Tibial nerve (tissue), 4 donors: ENCODE results near the gene CDC42EP5. TPM values are rescaled to one million over a fixed set of nuclear protein-coding genes. Genes with fewer than 3 reads are reported as not detected.
"Not testable (repeated sequence)": the region's sequence is repeated elsewhere in the genome, so short reads cannot be mapped to it uniquely, and the experiment has no call there.

Source experiments
- DNase-seq, 2 donors: peaks; one replicate each; pipeline ENCODE4 v3.0.0-alpha.2; 2019; ENCODE audit warnings: low spot score in 2 of 2
- H3K27ac ChIP-seq, 4 donors: fragments of 200-600 bp; sonication (generic) in 3 of 4; one replicate each; pipeline ENCODE4 v1.5.1; 2017 to 2019; ENCODE audit warnings: mild to moderate bottlenecking in 1 of 4
- H3K27me3 ChIP-seq, 2 donors: fragments of 200-600 bp; sonication (generic) in 1 of 2; one replicate each; pipeline versions ENCODE4 v1.5.1 to v1.6.0; 2017 to 2019
- H3K36me3 ChIP-seq, 3 donors: fragments of 200-600 bp; sonication (generic); one replicate each; pipeline ENCODE4 v1.5.1; 2018 to 2019
- H3K4me1 ChIP-seq, 4 donors: fragments of 200-600 bp; sonication (generic) in 3 of 4; one replicate each; pipeline ENCODE4 v1.5.1; 2017 to 2019
- H3K4me3 ChIP-seq, 4 donors: fragments of 200-600 bp; sonication (generic) in 3 of 4; one replicate each; pipeline ENCODE4 v1.5.1; 2017 to 2019; ENCODE audit warnings: mild to moderate bottlenecking in 1 of 4, moderate library complexity in 1 of 4
- H3K9me3 ChIP-seq, 4 donors: fragments of 200-600 bp; sonication (generic) in 3 of 4; one replicate each; pipeline ENCODE4 v1.5.1; 2017 to 2019
- EP300 ChIP-seq, 2 donors: sonication (generic); formaldehyde crosslinking; IDR thresholded peaks; one replicate each; pipeline ENCODE4 v1.6.1; 2017; ENCODE audit warnings: antibody characterized with exemption in 2 of 2, mild to moderate bottlenecking in 1 of 2
- POLR2A ChIP-seq, 2 donors: fragments of 450-650 bp; IDR thresholded peaks; one replicate each; pipeline ENCODE4 v1.6.1; 2017; ENCODE audit warnings: antibody characterized with exemption in 2 of 2, mild to moderate bottlenecking in 2 of 2, moderate library complexity in 2 of 2
- WGBS, 2 donors: methylation state at CpG; one replicate each; pipeline ENCODE4 v1.1.5; 2018; 5-methylcytosine and 5-hydroxymethylcytosine counted together
- total RNA-seq, 4 donors: library from RNA; depleted of rRNA; stranded (reverse); fragments of >200 nt; gene quantifications; one replicate each; pipeline ENCODE4 v1.1.0, GENCODE V29; 2016
- TF ChIP-seq, protein P1 (sequence below), 5 experiments: fragments of 200-600 bp in 3 of 5; fragments of 450-650 bp in 2 of 5; sonication (generic) in 3 of 5; IDR thresholded peaks; one replicate each; pipeline ENCODE4 v1.5.1; 2016 to 2019; ENCODE audit warnings: antibody characterized with exemption in 5 of 5, mild to moderate bottlenecking in 3 of 5, moderate library complexity in 2 of 5

The CDC42EP5 gene
- total RNA-seq, 4 donors from 2014 or later = 38.9 to 62.2 (median 50.2) TPM

DNA sequence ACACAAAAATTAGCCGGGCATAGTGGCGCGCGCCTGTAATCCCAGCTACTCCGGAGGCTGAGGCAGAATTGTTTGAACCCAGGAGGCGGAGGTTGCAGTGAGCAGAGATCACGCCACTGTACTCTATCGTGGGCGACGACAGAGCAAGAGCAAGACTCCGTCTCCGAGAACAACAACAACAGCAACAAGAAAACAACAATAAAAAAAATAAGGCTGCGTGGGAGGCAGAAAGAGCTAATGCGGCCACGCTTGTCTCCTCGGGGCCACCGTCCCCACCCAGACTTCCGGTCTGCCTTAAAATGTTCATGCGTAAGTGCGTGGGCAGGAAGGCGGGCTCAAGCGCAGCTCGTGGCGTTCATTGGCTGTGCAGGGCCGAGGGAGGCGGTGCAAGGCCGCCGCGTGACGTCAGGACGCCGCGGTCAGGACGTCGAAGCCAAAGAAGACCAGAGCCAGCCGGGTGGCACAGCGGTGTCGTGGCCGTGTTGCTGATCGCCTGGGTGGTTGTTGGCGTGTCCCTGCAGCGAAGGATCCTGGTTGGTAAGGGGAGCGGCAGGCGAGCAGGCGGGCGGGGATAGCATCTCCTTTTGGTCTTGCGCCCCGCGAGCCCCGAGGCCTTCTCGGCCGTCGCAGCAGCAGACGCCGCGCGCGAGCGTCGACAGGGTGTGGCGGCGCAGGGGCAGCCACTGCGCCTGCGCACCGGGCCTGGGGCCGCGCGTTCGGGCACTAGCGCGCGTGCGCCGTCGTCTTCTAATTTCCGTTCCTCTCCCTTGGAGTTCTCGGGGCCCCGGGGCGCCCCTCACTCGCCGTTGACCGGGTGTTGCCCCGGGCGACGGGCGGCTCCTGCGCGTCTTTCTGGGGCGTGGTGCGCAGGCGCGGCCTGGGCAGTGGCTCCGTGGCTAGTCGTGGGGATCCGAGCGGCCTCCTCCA, 24.1 kb downstream of the CDC42EP5 start, which contains the start of gene LENG8:
Gene LENG8, plus strand, starts transcription at position 426 of the 927 bp plus-strand sequence. CDS start 2,146 bp downstream, outside the sequence.
- H3K9me3 ChIP-seq = no peaks in the 10 kb centered on the region
- WGBS, 2 donors = 0 to 1% methylated on average over 45 to 76 of the region's 96 CpGs
- H3K27me3 ChIP-seq = no peaks in the 10 kb centered on the region
- H3K4me1 ChIP-seq = peaks cover 0 to 68% (median 29%) of the 10 kb centered on the region in 4 donors
- peak within 1 kb of the TSS; percentile 63 to 96 (median 75) for H3K4me3 ChIP-seq
- peak; percentile 95 for DNase-seq
- peak within 1 kb of the TSS; percentile 77 to 98 (median 94) for H3K27ac ChIP-seq
- TF ChIP-seq, protein P1, sequence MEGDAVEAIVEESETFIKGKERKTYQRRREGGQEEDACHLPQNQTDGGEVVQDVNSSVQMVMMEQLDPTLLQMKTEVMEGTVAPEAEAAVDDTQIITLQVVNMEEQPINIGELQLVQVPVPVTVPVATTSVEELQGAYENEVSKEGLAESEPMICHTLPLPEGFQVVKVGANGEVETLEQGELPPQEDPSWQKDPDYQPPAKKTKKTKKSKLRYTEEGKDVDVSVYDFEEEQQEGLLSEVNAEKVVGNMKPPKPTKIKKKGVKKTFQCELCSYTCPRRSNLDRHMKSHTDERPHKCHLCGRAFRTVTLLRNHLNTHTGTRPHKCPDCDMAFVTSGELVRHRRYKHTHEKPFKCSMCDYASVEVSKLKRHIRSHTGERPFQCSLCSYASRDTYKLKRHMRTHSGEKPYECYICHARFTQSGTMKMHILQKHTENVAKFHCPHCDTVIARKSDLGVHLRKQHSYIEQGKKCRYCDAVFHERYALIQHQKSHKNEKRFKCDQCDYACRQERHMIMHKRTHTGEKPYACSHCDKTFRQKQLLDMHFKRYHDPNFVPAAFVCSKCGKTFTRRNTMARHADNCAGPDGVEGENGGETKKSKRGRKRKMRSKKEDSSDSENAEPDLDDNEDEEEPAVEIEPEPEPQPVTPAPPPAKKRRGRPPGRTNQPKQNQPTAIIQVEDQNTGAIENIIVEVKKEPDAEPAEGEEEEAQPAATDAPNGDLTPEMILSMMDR (IDR thresholded peaks at IDR 0.05) = peak in 2 of 5 experiments; percentile 47 to 48
- TF ChIP-seq POLR2A (IDR thresholded peaks at IDR 0.05) = peak; percentile 86 to 97
- TF ChIP-seq EP300 (IDR thresholded peaks at IDR 0.05) = peak; percentile 86 to 99
- peaks cover 3 to 50% (median 22%) of the 10 kb centered on the region in 3 donors for H3K36me3 ChIP-seq

- Histone ChIP-seq H3K27me3 (no peaks in the 10 kb centered on the region), H3K4me3 (peak overlapping the region; percentile 63 to 96 (median 75)), H3K27ac (peak overlapping the region; percentile 77 to 98 (median 94)), H3K4me1 (peaks cover 0 to 60% (median 29%) of the 10 kb centered on the region in 4 donors), H3K9me3 (no peaks in the 10 kb centered on the region), H3K36me3 (peaks cover under 1 to 49% (median 20%) of the 10 kb centered on the region in 3 donors)
- 0 to 1% methylated on average over 34 of the region's 34 CpGs for WGBS, 2 donors
- TF ChIP-seq, protein P1 (IDR thresholded peaks at IDR 0.05) = peak in 1 of 5 experiments; percentile 15
- TF ChIP-seq POLR2A (IDR thresholded peaks at IDR 0.05) = no peak
- TF ChIP-seq EP300 (IDR thresholded peaks at IDR 0.05) = no peak
- DNase-seq = peak; percentile 33 to 57
Observed at GRCh38 chr19:54448040-54448773, 24.9 kb downstream of the CDC42EP5 start.

GRCh38 chr19:54446349-54446748, 26.7 kb downstream of the CDC42EP5 start:
- H3K27me3 ChIP-seq, H3K4me3 ChIP-seq, H3K27ac ChIP-seq, DNase-seq, H3K9me3 ChIP-seq: not testable (repeated sequence)
- Histone ChIP-seq H3K36me3 (peaks cover 0 to 45% (median 5%) of the 10 kb centered on the region in 3 donors), H3K4me1 (peaks cover 0 to 41% (median 27%) of the 10 kb centered on the region in 4 donors)
- 85 to 92% methylated on average over 15 of the region's 15 CpGs for WGBS, 2 donors

- Histone ChIP-seq H3K4me3 (no peak overlapping the region), H3K27ac (no peak overlapping the region), H3K4me1 (peaks cover 0 to 26% (median 11%) of the 10 kb centered on the region in 4 donors), H3K36me3 (peaks cover 0 to 50% (median 5%) of the 10 kb centered on the region in 3 donors), H3K9me3 (no peaks in the 10 kb centered on the region), H3K27me3 (no peaks in the 10 kb centered on the region)
- DNase-seq = no peak
- WGBS, 2 donors = 84% methylated on average over 7 of the region's 7 CpGs
- TF ChIP-seq, protein P1 (IDR thresholded peaks at IDR 0.05) = no peak
- TF ChIP-seq EP300 (IDR thresholded peaks at IDR 0.05) = no peak
- TF ChIP-seq POLR2A (IDR thresholded peaks at IDR 0.05) = no peak
Observed at GRCh38 chr19:54444737-54445136, 28.4 kb downstream of the CDC42EP5 start.

DNA sequence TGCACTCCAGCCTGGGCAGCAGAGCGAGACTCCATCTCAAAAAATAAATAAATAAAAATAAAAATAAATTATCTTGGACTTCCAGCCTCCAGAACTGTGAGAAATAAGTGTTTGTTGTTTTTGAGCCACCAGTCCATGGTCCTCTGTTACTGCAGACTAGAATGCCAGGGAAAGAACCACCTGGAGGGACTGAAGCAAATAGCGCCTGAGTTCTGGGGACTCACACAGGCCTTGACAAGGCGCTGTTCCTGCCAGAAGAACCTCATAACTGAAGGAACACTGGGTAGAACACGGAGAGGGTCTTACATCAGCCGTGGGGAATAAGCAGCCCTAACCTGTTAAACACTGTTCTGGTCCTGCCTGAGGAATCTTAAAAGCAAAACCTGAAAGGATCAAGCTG, 32.5 kb downstream of the CDC42EP5 start:
- Histone ChIP-seq H3K27me3 (no peaks in the 10 kb centered on the region), H3K4me3 (no peak overlapping the region), H3K9me3 (no peaks in the 10 kb centered on the region), H3K4me1 (peaks cover 0 to 33% (median 9%) of the 10 kb centered on the region in 4 donors), H3K27ac (no peak overlapping the region), H3K36me3 (peaks cover 0 to 52% (median 5%) of the 10 kb centered on the region in 3 donors)
- WGBS, 2 donors = 90 to 91% methylated on average over 5 of the region's 5 CpGs
- DNase-seq = no peak
- TF ChIP-seq, protein P1 (IDR thresholded peaks at IDR 0.05) = no peak
- TF ChIP-seq POLR2A (IDR thresholded peaks at IDR 0.05) = no peak
